ENCODE results near the gene PDCD10. TPM values are rescaled to one million over a fixed set of nuclear protein-coding genes. Genes with fewer than 3 reads are reported as not detected.

The PDCD10 gene
- total RNA-seq, 1 donor from 2014 or later, result 80.9 TPM

DNA sequence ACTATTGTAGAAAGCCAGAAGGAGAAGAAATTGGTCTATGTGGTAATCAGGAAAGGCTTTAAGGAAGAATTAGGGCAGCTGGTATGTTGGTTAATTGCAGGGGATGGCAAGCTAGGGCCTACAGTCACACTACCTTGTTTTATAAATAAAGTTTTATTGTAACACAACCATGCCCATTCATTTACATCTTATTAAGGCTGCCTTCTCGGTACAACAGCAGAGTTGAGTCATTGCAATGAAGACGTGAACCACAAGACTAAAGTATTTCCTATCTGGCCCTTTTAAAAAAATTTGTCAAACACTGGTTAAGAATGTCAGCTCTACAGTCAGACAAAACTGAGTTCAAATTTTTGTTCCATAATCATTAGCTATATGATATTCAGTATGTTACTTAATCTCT is 9.1 kb upstream of the PDCD10 start:
- H3K36me3 Mint-ChIP-seq (ENCODE audit: low read depth), result no peaks in the 10 kb centered on the region
- intact Hi-C loops (cut with micrococcal nuclease), result no loop called here
- H3K9me3 Mint-ChIP-seq, result no peaks in the 10 kb centered on the region
- H3K4me3 Mint-ChIP-seq (ENCODE audit: low read depth), result no peak overlapping the region
- H3K27me3 Mint-ChIP-seq (ENCODE audit: low read depth), result no peaks in the 10 kb centered on the region
- no peaks in the 10 kb centered on the region for H3K4me1 Mint-ChIP-seq (ENCODE audit: low read depth)
- H3K27ac Mint-ChIP-seq, result no peak overlapping the region
- no peak for DNase-seq (ENCODE audit: low spot score)

DNA sequence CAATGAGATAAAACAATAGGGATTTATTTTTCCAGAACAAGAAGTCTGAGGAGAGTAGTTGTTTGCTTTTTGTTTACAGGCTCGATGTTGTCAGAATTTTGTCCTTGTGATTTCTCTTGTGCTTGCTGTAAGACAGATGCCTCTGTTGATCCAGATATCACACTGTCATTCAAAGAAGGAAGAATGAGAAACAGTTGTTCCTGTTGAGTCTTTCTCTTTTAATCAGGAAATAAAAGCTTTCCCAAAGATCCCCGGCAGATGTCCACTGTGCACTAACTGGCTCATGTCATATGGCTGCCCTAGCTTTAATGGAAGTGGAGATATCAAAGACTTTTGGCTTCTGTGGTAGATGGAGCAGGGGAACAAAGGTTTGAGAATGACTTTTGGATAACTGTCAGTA is 7.6 kb upstream of the PDCD10 start:
- no peak for DNase-seq (ENCODE audit: low spot score)
- no peak overlapping the region for H3K27ac Mint-ChIP-seq
- intact Hi-C loops (cut with micrococcal nuclease), result no loop called here
- peaks cover 5% of the 10 kb centered on the region for H3K4me1 Mint-ChIP-seq (ENCODE audit: low read depth)
- no peaks in the 10 kb centered on the region for H3K36me3 Mint-ChIP-seq (ENCODE audit: low read depth)
- H3K9me3 Mint-ChIP-seq, result no peaks in the 10 kb centered on the region
- no peak overlapping the region for H3K4me3 Mint-ChIP-seq (ENCODE audit: low read depth)
- peaks cover 4% of the 10 kb centered on the region for H3K27me3 Mint-ChIP-seq (ENCODE audit: low read depth)

DNA sequence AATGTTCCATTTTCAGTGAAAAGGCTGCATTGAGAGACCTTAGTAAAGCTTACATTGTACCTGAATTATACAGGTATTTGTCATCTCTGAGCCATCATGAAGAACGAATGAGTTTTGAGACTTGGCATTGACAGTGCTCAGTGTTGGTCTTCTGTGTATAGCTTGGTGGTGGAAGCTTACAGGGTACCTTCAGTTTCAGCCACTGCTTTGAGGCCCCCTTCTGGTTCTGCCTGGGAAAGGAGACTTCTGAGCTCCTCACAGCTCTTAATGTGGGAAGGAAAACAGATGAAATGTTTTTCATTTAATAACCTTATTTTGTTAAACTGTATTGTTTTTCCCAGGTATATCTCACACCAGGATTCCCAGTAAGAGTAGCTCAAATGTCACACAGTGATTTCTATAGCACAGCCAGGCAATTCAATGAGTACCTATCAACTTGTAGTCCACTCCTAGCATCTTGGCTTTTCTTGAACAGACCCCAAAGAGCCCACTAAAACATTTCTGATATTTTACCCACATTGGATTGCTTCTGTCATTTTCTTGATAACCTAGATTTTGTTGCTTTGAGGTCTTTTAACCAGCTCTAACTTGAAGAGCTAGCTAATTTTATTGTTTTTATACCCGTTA is 6.4 kb upstream of the PDCD10 start:
- H3K4me1 Mint-ChIP-seq (ENCODE audit: low read depth), result peaks cover 12% of the 10 kb centered on the region
- intact Hi-C loops (cut with micrococcal nuclease), result no loop called here
- H3K36me3 Mint-ChIP-seq (ENCODE audit: low read depth), result no peaks in the 10 kb centered on the region
- H3K27me3 Mint-ChIP-seq (ENCODE audit: low read depth), result peaks cover 7% of the 10 kb centered on the region
- DNase-seq (ENCODE audit: low spot score), result peak; percentile 9
- H3K9me3 Mint-ChIP-seq, result no peaks in the 10 kb centered on the region
- H3K27ac Mint-ChIP-seq, result no peak overlapping the region
- no peak overlapping the region for H3K4me3 Mint-ChIP-seq (ENCODE audit: low read depth)

DNA sequence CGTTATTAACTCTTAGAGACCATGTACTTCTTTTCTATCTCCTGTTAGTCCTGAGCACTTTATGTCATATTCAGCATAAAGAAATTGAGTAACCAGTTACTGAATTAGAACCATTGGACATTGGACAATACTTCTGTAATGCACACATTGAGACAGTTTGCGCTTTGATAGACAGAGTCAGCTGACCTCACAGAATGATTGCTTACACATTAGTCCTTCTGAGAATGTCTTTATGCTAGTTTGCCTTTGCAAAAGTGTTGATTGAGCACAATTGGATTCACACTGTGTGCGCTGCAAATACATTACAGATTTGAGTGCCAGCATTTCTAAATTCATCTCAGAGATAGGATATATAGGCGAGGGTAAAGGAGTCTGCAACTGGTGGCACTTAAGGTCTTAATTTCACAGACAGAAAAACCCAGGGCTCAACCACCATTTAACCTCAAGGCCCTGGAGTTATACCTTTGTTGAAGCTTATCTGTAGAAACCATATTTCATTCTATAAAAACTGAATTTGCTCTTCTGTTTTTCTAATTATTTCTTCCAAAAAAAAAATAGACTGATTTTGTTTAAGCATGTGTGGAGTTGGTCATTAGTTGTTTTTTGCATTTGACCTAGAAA is 4.6 kb upstream of the PDCD10 start:
- no peak for DNase-seq (ENCODE audit: low spot score)
- peaks cover 7% of the 10 kb centered on the region for H3K27me3 Mint-ChIP-seq (ENCODE audit: low read depth)
- H3K36me3 Mint-ChIP-seq (ENCODE audit: low read depth), result no peaks in the 10 kb centered on the region
- H3K9me3 Mint-ChIP-seq, result no peaks in the 10 kb centered on the region
- H3K27ac Mint-ChIP-seq, result no peak overlapping the region
- intact Hi-C loops (cut with micrococcal nuclease), result loop anchor here (10.0 kb wide), 1 partner anchor 286 kb away; no protein-coding TSS in a partner anchor
- H3K4me1 Mint-ChIP-seq (ENCODE audit: low read depth), result peaks cover 12% of the 10 kb centered on the region
- H3K4me3 Mint-ChIP-seq (ENCODE audit: low read depth), result no peak overlapping the region

DNA sequence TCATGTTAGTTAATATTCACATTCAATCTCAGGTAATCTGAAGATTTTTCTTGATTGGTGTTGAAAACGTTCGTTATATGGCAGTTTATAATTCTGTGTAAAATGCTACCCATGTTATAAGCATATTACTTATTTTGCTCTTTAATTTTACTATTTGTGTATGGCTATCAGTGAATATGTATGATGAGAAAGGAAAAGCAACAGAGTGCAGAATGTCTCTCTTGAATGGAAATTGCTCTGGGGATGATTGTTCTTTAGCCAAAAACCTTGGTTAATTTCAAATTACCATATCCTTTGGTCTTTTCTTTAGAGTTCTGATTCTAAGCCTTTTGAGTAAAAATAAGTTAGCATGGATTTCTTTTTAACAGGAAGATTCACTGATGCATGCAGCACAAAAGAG is 3.3 kb upstream of the PDCD10 start:
- intact Hi-C loops (cut with micrococcal nuclease), result loop anchor here (10.0 kb wide), 1 partner anchor 287 kb away; no protein-coding TSS in a partner anchor
- Mint-ChIP-seq H3K27ac (no peak overlapping the region), H3K36me3 (ENCODE audit: low read depth) (no peaks in the 10 kb centered on the region), H3K4me1 (ENCODE audit: low read depth) (peaks cover 12% of the 10 kb centered on the region), H3K27me3 (ENCODE audit: low read depth) (peaks cover 7% of the 10 kb centered on the region), H3K9me3 (no peaks in the 10 kb centered on the region), H3K4me3 (ENCODE audit: low read depth) (no peak overlapping the region)
- no peak for DNase-seq (ENCODE audit: low spot score)

DNA sequence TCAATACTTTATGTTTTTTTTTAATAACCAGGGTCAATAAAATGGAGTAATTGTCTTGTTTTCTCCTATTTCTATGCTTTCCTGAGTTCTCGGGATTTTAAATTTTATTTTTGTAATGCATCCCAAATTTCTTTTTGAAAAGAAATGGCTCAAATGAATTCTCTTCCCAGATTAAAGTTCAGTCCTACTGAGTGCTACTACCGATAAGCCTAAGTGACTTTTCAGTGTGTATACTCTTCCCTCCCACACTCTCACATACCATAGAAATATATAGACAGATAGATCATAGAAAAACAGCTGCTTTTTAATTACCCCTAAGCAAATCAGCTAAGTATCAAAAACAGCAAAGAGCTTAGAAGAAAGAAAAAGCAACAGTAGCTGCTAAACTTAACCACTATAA is 2.3 kb upstream of the PDCD10 start:
- Mint-ChIP-seq H3K9me3 (no peaks in the 10 kb centered on the region), H3K4me1 (ENCODE audit: low read depth) (peaks cover 12% of the 10 kb centered on the region), H3K27ac (no peak overlapping the region), H3K27me3 (ENCODE audit: low read depth) (peaks cover 7% of the 10 kb centered on the region), H3K4me3 (ENCODE audit: low read depth) (no peak overlapping the region), H3K36me3 (ENCODE audit: low read depth) (peaks cover 3% of the 10 kb centered on the region)
- intact Hi-C loops (cut with micrococcal nuclease), result loop anchor here (10.0 kb wide), 1 partner anchor 288 kb away; no protein-coding TSS in a partner anchor
- DNase-seq (ENCODE audit: low spot score), result no peak

DNA sequence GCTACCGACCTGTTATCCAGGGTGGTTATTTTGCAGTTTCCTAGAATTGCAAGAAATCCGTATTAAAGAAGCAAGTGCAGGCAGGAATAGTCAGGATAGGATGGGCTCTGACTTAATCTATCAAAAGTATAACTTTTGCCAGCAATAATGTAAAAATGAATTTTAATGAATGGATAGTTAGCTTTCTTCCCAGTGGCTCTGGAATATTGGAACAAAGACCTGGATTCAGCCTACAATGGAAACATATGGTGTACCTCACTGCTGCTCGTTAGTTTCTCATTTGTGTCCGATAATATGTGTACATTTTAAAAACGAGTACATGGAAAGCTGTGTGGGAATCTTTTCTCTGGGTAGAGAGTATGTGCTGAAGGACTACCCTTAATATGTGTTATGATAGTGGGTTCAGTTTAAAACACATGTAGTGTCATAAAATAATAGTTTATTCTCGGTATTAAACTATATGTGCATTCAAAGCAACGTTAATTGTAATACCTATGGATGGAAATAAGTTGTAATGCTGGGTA is 1.6 kb upstream of the PDCD10 start:
- Mint-ChIP-seq H3K27ac (no peak overlapping the region), H3K27me3 (ENCODE audit: low read depth) (peaks cover 7% of the 10 kb centered on the region), H3K36me3 (ENCODE audit: low read depth) (peaks cover 10% of the 10 kb centered on the region), H3K4me3 (ENCODE audit: low read depth) (no peak overlapping the region), H3K4me1 (ENCODE audit: low read depth) (peaks cover 16% of the 10 kb centered on the region), H3K9me3 (no peaks in the 10 kb centered on the region)
- intact Hi-C loops (cut with micrococcal nuclease), result loop anchor here (10.0 kb wide), 1 partner anchor 288 kb away; no protein-coding TSS in a partner anchor
- no peak for DNase-seq (ENCODE audit: low spot score)

DNA sequence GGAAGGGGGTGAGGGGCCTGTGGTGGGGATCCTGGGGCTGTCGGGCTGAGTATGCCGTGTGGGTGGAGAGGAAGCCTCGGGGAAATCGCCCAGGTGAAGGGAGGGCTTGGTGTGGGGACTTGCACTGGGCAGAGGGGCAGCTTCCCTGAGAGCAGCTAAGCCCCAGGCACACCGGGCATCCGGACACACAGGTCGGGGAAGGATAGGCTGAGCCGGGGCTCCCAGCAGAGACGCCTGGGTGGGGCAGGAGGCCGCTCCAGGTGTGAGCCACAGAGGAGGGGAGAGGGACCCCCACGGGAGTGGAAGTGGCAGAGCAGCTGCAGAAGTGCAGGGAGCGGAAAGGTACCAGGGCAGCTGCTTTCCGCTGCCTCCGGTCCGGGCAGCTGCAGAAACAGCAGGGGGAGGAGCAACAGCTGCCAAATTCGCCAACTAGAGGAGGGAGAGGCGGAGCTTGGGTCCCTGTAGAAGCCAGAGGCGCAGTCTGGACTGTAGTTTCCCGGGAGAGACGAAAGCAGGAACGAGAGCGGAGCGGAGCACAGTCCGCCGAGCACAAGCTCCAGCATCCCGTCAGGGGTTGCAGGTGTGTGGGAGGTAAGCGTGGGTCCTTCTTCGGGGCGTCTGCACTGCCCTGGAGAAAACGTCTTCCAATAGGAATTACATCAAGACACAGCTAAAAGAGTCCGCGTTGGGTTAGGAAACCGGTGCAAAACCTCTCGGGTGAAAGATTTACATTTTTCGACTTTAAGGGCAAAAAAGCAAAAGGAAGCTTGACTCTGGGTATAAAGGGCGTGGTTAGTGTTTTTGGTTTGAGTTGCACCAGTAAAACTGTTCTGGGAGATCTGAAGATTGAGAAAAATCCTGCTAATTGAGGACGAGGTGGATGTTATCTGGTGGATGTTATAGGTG is 794 bp upstream of the PDCD10 start, which contains the start of gene SERPINI1:
Gene SERPINI1, plus strand, starts transcription at position 489 of the 906 bp plus-strand sequence. CDS start 53,408 bp downstream, outside the sequence.
- peak; percentile 76 for DNase-seq (ENCODE audit: low spot score)
- H3K36me3 Mint-ChIP-seq (ENCODE audit: low read depth), result peaks cover 10% of the 10 kb centered on the region
- H3K4me3 Mint-ChIP-seq (ENCODE audit: low read depth), result no peak within 1 kb of the TSS
- no peaks in the 10 kb centered on the region for H3K9me3 Mint-ChIP-seq
- no peak within 1 kb of the TSS for H3K27ac Mint-ChIP-seq
- H3K4me1 Mint-ChIP-seq (ENCODE audit: low read depth), result peaks cover 16% of the 10 kb centered on the region
- H3K27me3 Mint-ChIP-seq (ENCODE audit: low read depth), result peaks cover 7% of the 10 kb centered on the region
- intact Hi-C loops (cut with micrococcal nuclease), result loop anchor here (1.0 to 10.0 kb wide), 4 partner anchors 44 to 361 kb away; partner anchors contain the start of gene ZBBX

DNA sequence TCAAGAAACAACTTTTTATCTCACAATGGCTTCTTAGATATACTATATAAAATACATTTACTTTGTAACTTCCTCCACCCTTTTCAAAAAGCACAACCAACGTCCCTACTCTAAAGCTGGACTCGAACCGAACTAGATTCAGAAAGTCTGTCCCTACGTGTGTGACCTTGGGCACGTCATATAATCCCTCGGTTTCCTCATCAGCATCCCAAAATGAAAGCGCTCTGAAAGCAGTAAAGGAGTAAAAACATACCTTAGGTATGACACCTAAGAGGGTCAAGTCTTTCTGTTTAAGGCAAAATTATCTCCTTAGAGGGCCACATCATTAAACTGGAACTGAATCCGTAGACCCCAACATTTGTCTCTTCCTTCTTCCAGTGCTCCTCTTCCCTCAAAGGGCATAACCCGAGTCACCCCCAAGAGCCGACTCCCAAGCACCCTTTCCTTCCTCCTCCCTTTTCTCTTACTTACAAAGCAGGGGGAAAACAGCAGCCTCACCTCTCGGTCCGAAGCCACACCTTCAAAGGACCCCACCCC is 663 bp downstream of the PDCD10 start:
- H3K27me3 Mint-ChIP-seq (ENCODE audit: low read depth), result peaks cover 7% of the 10 kb centered on the region
- H3K27ac Mint-ChIP-seq, result no peak overlapping the region
- no peak overlapping the region for H3K4me3 Mint-ChIP-seq (ENCODE audit: low read depth)
- no peak for DNase-seq (ENCODE audit: low spot score)
- peaks cover 19% of the 10 kb centered on the region for H3K4me1 Mint-ChIP-seq (ENCODE audit: low read depth)
- H3K9me3 Mint-ChIP-seq, result no peaks in the 10 kb centered on the region
- intact Hi-C loops (cut with micrococcal nuclease), result loop anchor here (2.0 to 10.0 kb wide), 3 partner anchors 291 to 363 kb away; partner anchors contain the start of gene ZBBX
- peaks cover 10% of the 10 kb centered on the region for H3K36me3 Mint-ChIP-seq (ENCODE audit: low read depth)

DNA sequence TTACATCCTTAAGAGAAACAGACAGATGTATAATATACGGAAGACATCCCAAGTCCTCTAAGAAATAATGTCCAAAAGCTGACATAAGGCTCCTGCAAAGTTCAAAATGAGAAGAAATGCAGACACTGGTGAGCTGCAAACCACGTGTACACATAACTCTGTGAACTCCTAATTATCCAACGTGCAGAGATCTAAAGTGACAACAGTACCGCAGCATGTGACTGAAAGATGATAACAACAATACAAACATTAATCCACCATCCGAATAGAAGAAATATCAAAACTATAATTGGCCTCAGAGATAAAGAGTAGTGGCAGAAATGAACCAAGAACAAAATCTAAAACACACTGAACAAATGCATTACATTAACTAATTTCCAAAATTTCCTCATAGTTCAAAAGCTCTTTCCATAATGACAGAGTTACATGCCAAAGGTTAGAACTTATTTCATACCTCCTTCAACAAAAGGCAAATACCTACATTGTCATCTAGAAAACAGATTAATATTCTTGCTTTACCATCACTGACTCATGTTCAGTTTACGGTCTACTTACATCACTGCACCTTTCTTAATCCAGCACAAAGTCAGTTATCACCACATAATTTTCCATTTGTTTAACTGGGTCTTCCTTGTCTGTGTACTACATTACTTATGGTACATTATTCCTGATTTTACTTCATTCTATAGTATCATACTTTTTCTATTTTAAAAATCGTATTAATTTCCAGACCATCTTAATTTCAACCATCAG is 2.2 kb downstream of the PDCD10 start:
- Mint-ChIP-seq H3K27me3 (ENCODE audit: low read depth) (peaks cover 3% of the 10 kb centered on the region), H3K27ac (no peak overlapping the region), H3K36me3 (ENCODE audit: low read depth) (peaks cover 10% of the 10 kb centered on the region), H3K9me3 (no peaks in the 10 kb centered on the region), H3K4me1 (ENCODE audit: low read depth) (peaks cover 18% of the 10 kb centered on the region), H3K4me3 (ENCODE audit: low read depth) (peak overlapping the region; percentile 55)
- no peak for DNase-seq (ENCODE audit: low spot score)
- intact Hi-C loops (cut with micrococcal nuclease), result loop anchor here (10.0 kb wide), 1 partner anchor 292 kb away; no protein-coding TSS in a partner anchor

DNA sequence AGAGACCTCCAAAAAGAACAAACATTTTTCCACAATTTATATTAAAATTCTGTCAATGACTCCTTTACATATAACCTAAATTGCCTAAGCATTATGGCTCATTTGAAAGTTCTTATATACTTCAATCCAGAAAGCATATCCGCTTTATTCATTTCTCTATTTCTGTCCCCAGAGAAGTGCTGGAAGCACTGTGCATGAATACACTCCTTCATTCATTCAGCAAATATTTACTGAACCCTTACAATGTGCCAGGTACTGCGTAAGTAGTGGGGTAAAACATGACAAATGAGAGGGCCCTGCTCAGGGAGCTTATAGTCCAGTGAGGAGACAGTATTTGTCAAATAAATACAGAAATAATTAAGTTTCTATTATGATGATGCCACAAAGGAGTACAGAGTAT is 3.3 kb downstream of the PDCD10 start:
- DNase-seq (ENCODE audit: low spot score), result no peak
- Mint-ChIP-seq H3K4me3 (ENCODE audit: low read depth) (peak overlapping the region; percentile 47), H3K27ac (no peak overlapping the region), H3K27me3 (ENCODE audit: low read depth) (no peaks in the 10 kb centered on the region), H3K9me3 (no peaks in the 10 kb centered on the region), H3K4me1 (ENCODE audit: low read depth) (peaks cover 17% of the 10 kb centered on the region), H3K36me3 (ENCODE audit: low read depth) (peaks cover 10% of the 10 kb centered on the region)
- intact Hi-C loops (cut with micrococcal nuclease), result loop anchor here (10.0 kb wide), 1 partner anchor 293 kb away; no protein-coding TSS in a partner anchor
